Measurements from ENCODE around the gene ATF7.

- no peak for TF ChIP-seq ESRRG (CRISPR knock-in tag; IDR thresholded peaks at IDR 0.05)
- no peak for TF ChIP-seq POU6F1 (CRISPR knock-in tag; IDR thresholded peaks at IDR 0.05; ENCODE audit: borderline replicate concordance, low read depth)
- no peak for TF ChIP-seq PATZ1 (CRISPR knock-in tag; IDR thresholded peaks at IDR 0.05; ENCODE audit: borderline replicate concordance)
- TF ChIP-seq CSRNP3 (CRISPR knock-in tag; IDR thresholded peaks at IDR 0.05), result no peak
- no peak for TF ChIP-seq RARB (CRISPR knock-in tag; IDR thresholded peaks at IDR 0.05)
Observed at GRCh38 chr12:53589915-53590314, 36.3 kb downstream of the ATF7 start.
